ENCODE results near the gene UGT2B10.

Gene UGT2B10

GRCh38 chr4:68872643-68873502, 57.1 kb downstream of the UGT2B10 start:
- Histone ChIP-seq H3K36me3 (replicated peaks; ENCODE audit: low read depth, low read length) (no peaks in the 10 kb centered on the region), H2AFZ (ENCODE audit: low read depth, low read length) (no peak overlapping the region; the same call in 1 of the 2 replicates), H4K20me1 (ENCODE audit: insufficient read depth, low read length) (no peaks in the 10 kb centered on the region), H3K4me2 (ENCODE audit: low read length) (no peak overlapping the region), H3K79me2 (ENCODE audit: low read length) (no peaks in the 10 kb centered on the region), H3K9ac (ENCODE audit: low read length) (no peak overlapping the region), H3K9me3 (ENCODE audit: insufficient read depth, low read length) (no peaks in the 10 kb centered on the region), H3K4me1 (ENCODE audit: low read length) (no peaks in the 10 kb centered on the region), H3K27me3 (ENCODE audit: low read depth, low read length) (no peaks in the 10 kb centered on the region), H3K4me3 (ENCODE audit: low read length) (no peak overlapping the region), H3K27ac (ENCODE audit: low read length) (no peak overlapping the region)
- no peak for TF ChIP-seq EZH2phosphoT487 (IDR thresholded peaks at IDR 0.05; ENCODE audit: low read depth)
- TF ChIP-seq CTCF (IDR thresholded peaks at IDR 0.05; ENCODE audit: low read depth, low read length): 0 out of 2 replicates have a peak, but pooled peaks have one; percentile 14

GRCh38 chr4:68874507-68874906, 58.7 kb downstream of the UGT2B10 start:
- Histone ChIP-seq H3K27me3 (ENCODE audit: low read depth, low read length) (no peaks in the 10 kb centered on the region), H3K4me2 (ENCODE audit: low read length) (no peak overlapping the region), H3K79me2 (ENCODE audit: low read length) (no peaks in the 10 kb centered on the region), H3K27ac (ENCODE audit: low read length) (no peak overlapping the region), H3K36me3 (replicated peaks; ENCODE audit: low read depth, low read length) (no peaks in the 10 kb centered on the region), H3K4me3 (ENCODE audit: low read length) (no peak overlapping the region), H3K4me1 (ENCODE audit: low read length) (no peaks in the 10 kb centered on the region), H4K20me1 (ENCODE audit: insufficient read depth, low read length) (no peaks in the 10 kb centered on the region), H3K9me3 (ENCODE audit: insufficient read depth, low read length) (no peaks in the 10 kb centered on the region), H3K9ac (ENCODE audit: low read length) (no peak overlapping the region), H2AFZ (ENCODE audit: low read depth, low read length) (no peak overlapping the region)
- TF ChIP-seq EZH2phosphoT487 (IDR thresholded peaks at IDR 0.05; ENCODE audit: low read depth) (no peak), CTCF (IDR thresholded peaks at IDR 0.05; ENCODE audit: low read depth, low read length) (no peak)

- Histone ChIP-seq H3K79me2 (ENCODE audit: low read length) (no peaks in the 10 kb centered on the region), H3K4me1 (ENCODE audit: low read length) (no peaks in the 10 kb centered on the region), H3K27ac (ENCODE audit: low read length) (no peak overlapping the region), H3K27me3 (ENCODE audit: low read depth, low read length) (no peaks in the 10 kb centered on the region), H2AFZ (ENCODE audit: low read depth, low read length) (no peak overlapping the region), H3K9me3 (ENCODE audit: insufficient read depth, low read length) (no peaks in the 10 kb centered on the region), H3K9ac (ENCODE audit: low read length) (no peak overlapping the region), H3K4me2 (ENCODE audit: low read length) (no peak overlapping the region), H4K20me1 (ENCODE audit: insufficient read depth, low read length) (no peaks in the 10 kb centered on the region), H3K4me3 (ENCODE audit: low read length) (no peak overlapping the region), H3K36me3 (replicated peaks; ENCODE audit: low read depth, low read length) (no peaks in the 10 kb centered on the region)
- TF ChIP-seq EZH2phosphoT487 (IDR thresholded peaks at IDR 0.05; ENCODE audit: low read depth): no peak
- no peak for TF ChIP-seq CTCF (IDR thresholded peaks at IDR 0.05; ENCODE audit: low read depth, low read length)
These were observed 61.8 kb downstream of the UGT2B10 start for GRCh38 chr4:68877555-68877954.

GRCh38 chr4:68878048-68878447, 62.3 kb downstream of the UGT2B10 start:
- no peak overlapping the region for H3K9ac ChIP-seq (ENCODE audit: low read length)
- no peak overlapping the region for H3K4me2 ChIP-seq (ENCODE audit: low read length)
- no peak overlapping the region for H3K4me3 ChIP-seq (ENCODE audit: low read length)
- no peaks in the 10 kb centered on the region for H3K36me3 ChIP-seq (replicated peaks; ENCODE audit: low read depth, low read length)
- H3K27me3 ChIP-seq (ENCODE audit: low read depth, low read length): no peaks in the 10 kb centered on the region
- H3K79me2 ChIP-seq (ENCODE audit: low read length): no peaks in the 10 kb centered on the region
- no peak for TF ChIP-seq CTCF (IDR thresholded peaks at IDR 0.05; ENCODE audit: low read depth, low read length)
- TF ChIP-seq EZH2phosphoT487 (IDR thresholded peaks at IDR 0.05; ENCODE audit: low read depth): no peak
- H3K27ac ChIP-seq (ENCODE audit: low read length): no peak overlapping the region
- no peaks in the 10 kb centered on the region for H4K20me1 ChIP-seq (ENCODE audit: insufficient read depth, low read length)
- no peaks in the 10 kb centered on the region for H3K9me3 ChIP-seq (ENCODE audit: insufficient read depth, low read length)
- H2AFZ ChIP-seq (ENCODE audit: low read depth, low read length): no peak overlapping the region
- H3K4me1 ChIP-seq (ENCODE audit: low read length): no peaks in the 10 kb centered on the region
